Astrocyte (in vitro differentiated cells and primary cell): ENCODE measurements around the gene CDK4. TPM values are rescaled to one million over a fixed set of nuclear protein-coding genes. Genes with fewer than 3 reads are reported as not detected.

Experiments used
- DNase-seq: peaks from one replicate; pipeline ENCODE4 v3.0.0-alpha.2; 2010; ENCODE audit warnings: low read depth
- FAIRE-seq: peaks from 2 replicates; lab custom pipeline; 2011; peaks lifted over from hg19 to GRCh38; lab: Jason Lieb, UNC
- H2AFZ ChIP-seq: 2 replicates; pipeline ENCODE4 v1.6.0; 2012; ENCODE audit warnings: low read depth, low read length, inconsistent platforms
- H3K27ac ChIP-seq: 2 replicates; pipeline ENCODE4 v1.5.1; 2011; ENCODE audit warnings: low read depth, low read length, inconsistent platforms
- H3K27me3 ChIP-seq: 2 replicates; pipeline ENCODE4 v1.6.0; 2011; ENCODE audit warnings: low read length, inconsistent platforms; ENCODE audit not compliant: insufficient read depth
- H3K36me3 ChIP-seq: 2 replicates; pipeline ENCODE4 v1.5.1; 2011; ENCODE audit warnings: low read length, inconsistent platforms; ENCODE audit not compliant: insufficient read depth
- H3K4me1 ChIP-seq: 2 replicates; pipeline ENCODE4 v1.5.1; 2011; ENCODE audit warnings: low read length, inconsistent platforms; ENCODE audit not compliant: insufficient read depth
- H3K4me2 ChIP-seq: 2 replicates; pipeline ENCODE4 v1.6.0; 2012; ENCODE audit warnings: low read length, inconsistent platforms
- H3K4me3 ChIP-seq: 2 replicates; pipeline ENCODE4 v1.5.1; 2011; ENCODE audit warnings: low read depth, mild to moderate bottlenecking, low read length, inconsistent platforms; ENCODE audit not compliant: insufficient read depth
- H3K79me2 ChIP-seq: 2 replicates; pipeline ENCODE4 v1.6.0; 2012; ENCODE audit warnings: mild to moderate bottlenecking, low read length, inconsistent platforms; ENCODE audit not compliant: insufficient read depth
- H3K9ac ChIP-seq: 2 replicates; pipeline ENCODE4 v1.6.0; 2012; ENCODE audit warnings: mild to moderate bottlenecking, low read length, inconsistent platforms
- H3K9me3 ChIP-seq: 2 replicates; pipeline ENCODE4 v1.5.1; 2012; ENCODE audit warnings: low read depth, mild to moderate bottlenecking, low read length, inconsistent platforms; ENCODE audit not compliant: insufficient read depth
- H4K20me1 ChIP-seq: 2 replicates; pipeline ENCODE4 v1.6.0; 2012; ENCODE audit warnings: low read length, inconsistent platforms; ENCODE audit not compliant: insufficient read depth
- H3K27ac Mint-ChIP-seq: one replicate; pipeline ENCODE4 v1.8.0; 2021; ENCODE audit warnings: mild to moderate bottlenecking, mixed read lengths; ENCODE audit not compliant: unreplicated experiment
- H3K27me3 Mint-ChIP-seq: one replicate; pipeline ENCODE4 v1.8.0; 2021; ENCODE audit warnings: low read depth, mixed read lengths; ENCODE audit not compliant: unreplicated experiment
- H3K36me3 Mint-ChIP-seq: one replicate; pipeline ENCODE4 v1.8.0; 2021; ENCODE audit warnings: low read depth, mixed read lengths; ENCODE audit not compliant: unreplicated experiment
- H3K4me1 Mint-ChIP-seq: one replicate; pipeline ENCODE4 v1.8.0; 2021; ENCODE audit warnings: low read depth, mixed read lengths; ENCODE audit not compliant: unreplicated experiment
- H3K4me3 Mint-ChIP-seq: one replicate; pipeline ENCODE4 v1.8.0; 2021; ENCODE audit warnings: mild to moderate bottlenecking, moderate library complexity, mixed read lengths; ENCODE audit not compliant: unreplicated experiment
- H3K9me3 Mint-ChIP-seq: one replicate; pipeline ENCODE4 v1.8.0; 2021; ENCODE audit warnings: mild to moderate bottlenecking, mixed read lengths; ENCODE audit not compliant: unreplicated experiment
- CTCF ChIP-seq: IDR thresholded peaks from 2 replicates; pipeline ENCODE4 v1.5.1; 2011; ENCODE audit warnings: low read depth, mild to moderate bottlenecking, inconsistent platforms, low read length, moderate library complexity; ENCODE audit not compliant: insufficient read depth
- EZH2 ChIP-seq: IDR thresholded peaks from 2 replicates; pipeline ENCODE4 v1.6.1; 2012; ENCODE audit warnings: mild to moderate bottlenecking, low read length, inconsistent platforms; ENCODE audit not compliant: insufficient read depth
- total RNA-seq: library from RNA; stranded (reverse); gene quantifications from 2 replicates; pipeline ENCODE4 v1.2.1, GENCODE V29; 2021

The CDK4 gene
- total RNA-seq, 1 donor from 2014 or later: 133 TPM

GRCh38 chr12:57781244-57781643, 29.1 kb upstream of the CDK4 start:
- Histone ChIP-seq H3K9ac (no peak overlapping the region), H3K4me3 (no peak overlapping the region), H3K79me2 (peaks cover 18% of the 10 kb centered on the region), H3K4me1 (peaks cover 4% of the 10 kb centered on the region), H4K20me1 (peaks cover 5% of the 10 kb centered on the region), H3K4me2 (no peak overlapping the region), H3K36me3 (peaks cover 13% of the 10 kb centered on the region), H3K27me3 (no peaks in the 10 kb centered on the region), H3K9me3 (no peaks in the 10 kb centered on the region), H2AFZ (no peak overlapping the region), H3K27ac (no peak overlapping the region)
- FAIRE-seq: no peak
- TF ChIP-seq EZH2: no peak
- Mint-ChIP-seq H3K4me3 (no peak overlapping the region), H3K27ac (no peak overlapping the region), H3K9me3 (no peaks in the 10 kb centered on the region), H3K36me3 (peaks cover 8% of the 10 kb centered on the region), H3K4me1 (peaks cover 5% of the 10 kb centered on the region), H3K27me3 (no peaks in the 10 kb centered on the region)
- DNase-seq: no peak

GRCh38 chr12:57780284-57780897, 28.3 kb upstream of the CDK4 start:
- no peak overlapping the region for H3K27ac Mint-ChIP-seq
- H3K4me3 Mint-ChIP-seq: no peak overlapping the region
- Histone ChIP-seq H3K4me1 (peaks cover 4% of the 10 kb centered on the region), H4K20me1 (peaks cover 5% of the 10 kb centered on the region), H3K36me3 (peaks cover 8% of the 10 kb centered on the region), H3K9ac (no peak overlapping the region), H3K4me3 (no peak overlapping the region), H3K9me3 (no peaks in the 10 kb centered on the region), H3K4me2 (no peak overlapping the region), H2AFZ (no peak overlapping the region), H3K27me3 (no peaks in the 10 kb centered on the region), H3K79me2 (peaks cover 18% of the 10 kb centered on the region), H3K27ac (no peak overlapping the region)
- peaks cover 12% of the 10 kb centered on the region for H3K36me3 Mint-ChIP-seq
- DNase-seq (no peak), FAIRE-seq (no peak)
- no peaks in the 10 kb centered on the region for H3K9me3 Mint-ChIP-seq
- peaks cover 5% of the 10 kb centered on the region for H3K4me1 Mint-ChIP-seq
- no peaks in the 10 kb centered on the region for H3K27me3 Mint-ChIP-seq
- TF ChIP-seq EZH2: no peak

- Mint-ChIP-seq H3K27me3 (no peaks in the 10 kb centered on the region), H3K9me3 (no peaks in the 10 kb centered on the region), H3K27ac (no peak overlapping the region), H3K4me3 (no peak overlapping the region), H3K36me3 (peaks cover 12% of the 10 kb centered on the region), H3K4me1 (peaks cover 5% of the 10 kb centered on the region)
- no peak overlapping the region for H3K4me2 ChIP-seq
- no peak overlapping the region for H2AFZ ChIP-seq
- TF ChIP-seq CTCF (no peak), EZH2 (no peak)
- H3K27ac ChIP-seq: no peak overlapping the region
- no peaks in the 10 kb centered on the region for H3K27me3 ChIP-seq
- no peaks in the 10 kb centered on the region for H3K9me3 ChIP-seq
- DNase-seq (no peak), FAIRE-seq (no peak)
- no peak overlapping the region for H3K9ac ChIP-seq
- peaks cover 5% of the 10 kb centered on the region for H4K20me1 ChIP-seq
- H3K36me3 ChIP-seq: peaks cover 7% of the 10 kb centered on the region
- peaks cover 4% of the 10 kb centered on the region for H3K4me1 ChIP-seq
- no peak overlapping the region for H3K4me3 ChIP-seq
- peaks cover 18% of the 10 kb centered on the region for H3K79me2 ChIP-seq
These were observed 27.6 kb upstream of the CDK4 start for GRCh38 chr12:57779736-57780135.
